Stimulated activated effector memory CD8-positive, alpha-beta T cell treated with anti-CD3 and anti-CD28 coated beads, Interleukin-12 subunit alpha, Interleukin-12 subunit beta, amount 100 ng/mL, for 72 hours (primary cell): ENCODE data around the gene FUOM.
"Not testable (repeated sequence)": the region's sequence is repeated elsewhere in the genome, so short reads cannot be mapped to it uniquely, and the experiment has no call there.

Source experiments
- ATAC-seq: fragments of 150-1000 bp; cut with Tn5 transposase; 2 replicates; pipeline ENCODE4 v1.10.0; 2021
- DNase-seq, 2 donors: peaks; one replicate each; pipeline ENCODE4 v3.0.0; 2021 to 2022; ENCODE audit warnings: low spot score in 2 of 2
- H3K27ac Mint-ChIP-seq: one replicate; pipeline ENCODE4 v1.8.0; 2022; ENCODE audit warnings: mild to moderate bottlenecking, mixed read lengths
- H3K36me3 Mint-ChIP-seq: one replicate; pipeline ENCODE4 v1.8.0; 2022; ENCODE audit warnings: mild to moderate bottlenecking, mixed read lengths
- H3K4me1 Mint-ChIP-seq: one replicate; pipeline ENCODE4 v1.8.0; 2022; ENCODE audit warnings: mixed read lengths
- H3K4me3 Mint-ChIP-seq: one replicate; pipeline ENCODE4 v1.8.0; 2022; ENCODE audit warnings: mild to moderate bottlenecking, mixed read lengths
- H3K9me3 Mint-ChIP-seq: one replicate; pipeline ENCODE4 v1.8.0; 2022; ENCODE audit warnings: mixed read lengths

The FUOM gene

GRCh38 chr10:133326223-133326551 is 31.6 kb downstream of the FUOM start:
- ATAC-seq = no peak
- Mint-ChIP-seq H3K9me3 (no peaks in the 10 kb centered on the region), H3K36me3 (no peaks in the 10 kb centered on the region), H3K27ac (no peak overlapping the region), H3K4me1 (peaks cover 13% of the 10 kb centered on the region), H3K4me3 (peak overlapping the region; percentile 66)
- DNase-seq = no peak

DNA sequence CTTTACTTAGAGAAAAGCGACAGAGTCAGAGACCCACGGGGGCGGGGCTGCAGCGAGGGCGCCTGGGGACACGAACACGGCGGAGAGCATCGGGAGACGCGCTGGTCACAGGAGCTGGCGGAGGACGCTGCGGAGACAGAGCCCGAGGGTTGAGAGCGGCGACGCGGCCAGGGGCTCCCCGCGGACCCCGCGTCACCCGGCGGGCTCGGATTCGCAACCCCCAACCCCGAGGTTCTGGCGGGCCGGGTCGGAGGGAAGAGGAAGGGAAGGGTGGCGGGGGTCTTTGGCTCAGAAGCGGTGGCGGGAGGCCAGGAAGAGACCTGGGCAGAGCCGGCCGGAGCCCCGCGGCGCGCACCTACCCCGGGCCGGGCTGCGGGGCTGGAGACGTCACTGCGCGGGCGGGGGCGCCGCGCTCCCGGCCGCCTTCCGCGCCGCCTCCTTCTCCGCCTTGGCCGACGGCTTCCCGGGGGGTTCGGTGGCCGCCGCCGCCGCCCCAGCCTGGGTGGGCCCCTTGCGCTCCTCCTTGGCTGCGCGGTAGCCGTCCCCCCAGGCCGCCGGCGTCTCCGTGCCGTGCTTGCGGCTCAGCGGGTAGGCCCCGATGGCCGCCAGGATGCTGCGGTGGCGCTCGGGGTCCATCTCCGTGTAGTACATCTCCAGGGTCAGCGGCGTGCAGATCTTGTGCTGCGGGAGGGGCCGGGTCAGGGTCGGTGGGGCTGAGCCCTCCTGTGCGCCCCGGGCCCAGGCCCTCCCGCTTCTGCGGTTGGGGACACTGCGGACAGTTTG is 32.2 kb downstream of the FUOM start:
- Mint-ChIP-seq H3K27ac (no peak overlapping the region), H3K9me3 (no peaks in the 10 kb centered on the region), H3K36me3 (no peaks in the 10 kb centered on the region), H3K4me3 (peak overlapping the region; percentile 66), H3K4me1 (peaks cover 13% of the 10 kb centered on the region)
- ATAC-seq (no peak), DNase-seq (no peak)

GRCh38 chr10:133324857-133325260 is 33.0 kb downstream of the FUOM start:
- H3K9me3 Mint-ChIP-seq = no peaks in the 10 kb centered on the region
- ATAC-seq = no peak
- H3K36me3 Mint-ChIP-seq = no peaks in the 10 kb centered on the region
- no peak for DNase-seq
- H3K4me1 Mint-ChIP-seq = peaks cover 11% of the 10 kb centered on the region
- peak overlapping the region; percentile 66 for H3K4me3 Mint-ChIP-seq
- H3K27ac Mint-ChIP-seq = no peak overlapping the region

DNA sequence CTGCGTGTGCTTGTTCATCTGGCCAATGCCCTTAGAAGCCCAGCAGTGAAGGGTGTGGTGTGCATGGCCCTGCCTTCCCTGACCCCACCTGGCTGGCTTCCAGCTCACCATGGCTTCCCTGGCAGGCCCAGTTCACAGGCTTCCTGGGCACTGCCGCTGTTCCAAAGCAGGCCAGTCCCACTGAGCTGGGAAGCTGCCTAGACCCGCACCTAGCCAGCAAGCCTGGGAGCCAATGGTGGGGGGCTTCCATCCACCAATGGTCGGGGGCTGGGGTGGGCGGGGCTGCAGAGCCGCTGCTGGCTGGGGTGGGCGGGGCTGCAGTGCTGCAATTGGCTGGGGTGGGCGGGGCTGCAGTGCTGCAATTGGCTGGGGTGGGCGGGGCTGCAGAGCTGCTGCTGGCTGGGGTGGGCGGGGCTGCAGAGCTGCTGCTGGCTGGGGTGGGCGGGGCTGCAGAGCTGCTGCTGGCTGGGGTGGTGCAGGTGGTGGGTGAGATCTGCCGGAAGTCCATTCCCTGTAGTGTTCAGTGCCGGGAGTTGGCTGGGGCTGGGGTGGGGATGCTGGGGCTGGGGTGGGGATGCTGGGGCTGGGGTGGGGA is 33.5 kb downstream of the FUOM start:
- no peak overlapping the region for H3K27ac Mint-ChIP-seq
- peak overlapping the region; percentile 66 for H3K4me3 Mint-ChIP-seq
- no peaks in the 10 kb centered on the region for H3K9me3 Mint-ChIP-seq
- H3K4me1 Mint-ChIP-seq = peaks cover 12% of the 10 kb centered on the region
- peak; percentile 72 for ATAC-seq
- DNase-seq = no peak
- no peaks in the 10 kb centered on the region for H3K36me3 Mint-ChIP-seq

GRCh38 chr10:133322064-133322709 is 35.6 kb downstream of the FUOM start:
- H3K27ac Mint-ChIP-seq, ATAC-seq, H3K4me3 Mint-ChIP-seq, DNase-seq, H3K36me3 Mint-ChIP-seq, H3K9me3 Mint-ChIP-seq: not testable (repeated sequence)
- H3K4me1 Mint-ChIP-seq = peaks cover 19% of the 10 kb centered on the region

- DNase-seq, H3K36me3 Mint-ChIP-seq, ATAC-seq, H3K4me3 Mint-ChIP-seq, H3K9me3 Mint-ChIP-seq, H3K27ac Mint-ChIP-seq: not testable (repeated sequence)
- H3K4me1 Mint-ChIP-seq = peaks cover 19% of the 10 kb centered on the region
Observed at GRCh38 chr10:133320852-133321422, 36.9 kb downstream of the FUOM start.

GRCh38 chr10:133318494-133319127 is 39.2 kb downstream of the FUOM start:
- Mint-ChIP-seq H3K36me3 (peaks cover 8% of the 10 kb centered on the region), H3K9me3 (no peaks in the 10 kb centered on the region), H3K4me3 (peak overlapping the region; percentile 39), H3K27ac (no peak overlapping the region), H3K4me1 (peaks cover 20% of the 10 kb centered on the region)
- peak; percentile 97 for ATAC-seq
- peak; percentile 73 to 89 for DNase-seq

DNA sequence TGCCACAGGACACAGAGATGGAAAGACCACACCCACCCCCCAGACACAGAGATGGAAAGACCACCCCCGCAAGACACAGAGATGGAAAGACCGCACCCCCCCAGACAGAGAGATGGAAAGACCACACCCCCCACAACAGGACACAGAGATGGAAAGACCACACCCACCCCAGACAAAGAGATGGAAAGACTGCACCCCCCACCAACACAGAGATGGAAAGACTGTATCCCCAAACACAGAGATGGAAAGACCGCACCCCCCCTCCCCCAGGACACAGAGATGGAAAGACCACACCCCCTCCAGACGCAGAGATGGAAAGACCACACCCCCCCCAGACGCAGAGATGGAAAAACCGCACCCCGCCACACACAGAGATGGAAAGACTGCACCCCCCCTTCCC is 41.1 kb downstream of the FUOM start:
- no peak for DNase-seq
- no peak overlapping the region for H3K27ac Mint-ChIP-seq
- no peak overlapping the region for H3K4me3 Mint-ChIP-seq
- H3K36me3 Mint-ChIP-seq = peaks cover 21% of the 10 kb centered on the region
- H3K4me1 Mint-ChIP-seq = peaks cover 20% of the 10 kb centered on the region
- H3K9me3 Mint-ChIP-seq = no peaks in the 10 kb centered on the region
- no peak for ATAC-seq

GRCh38 chr10:133316266-133316665 is 41.6 kb downstream of the FUOM start:
- Mint-ChIP-seq H3K4me1 (peaks cover 20% of the 10 kb centered on the region), H3K9me3 (no peaks in the 10 kb centered on the region), H3K36me3 (peaks cover 26% of the 10 kb centered on the region), H3K4me3 (no peak overlapping the region), H3K27ac (no peak overlapping the region)
- DNase-seq = no peak
- ATAC-seq = no peak

DNA sequence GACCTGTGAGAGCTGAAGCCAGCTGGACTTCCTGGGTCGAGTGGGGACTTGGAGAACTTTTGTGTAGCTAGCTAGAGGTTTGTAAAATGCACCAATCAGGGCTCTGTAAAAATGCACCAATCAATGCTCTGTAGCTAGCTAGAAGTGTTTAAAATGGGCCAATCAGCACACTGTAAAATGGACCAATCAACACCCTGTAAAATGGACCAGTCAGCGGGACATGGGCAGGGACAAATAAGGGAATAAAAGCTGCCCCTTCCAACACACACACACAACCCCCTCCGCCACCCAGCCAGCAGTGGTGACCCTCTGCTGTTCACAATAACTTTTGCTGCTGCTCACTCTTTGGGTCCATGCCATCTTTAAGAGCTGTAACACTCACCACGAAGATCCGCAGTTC is 42.0 kb downstream of the FUOM start:
- H3K27ac Mint-ChIP-seq = no peak overlapping the region
- ATAC-seq = no peak
- peaks cover 30% of the 10 kb centered on the region for H3K36me3 Mint-ChIP-seq
- H3K4me3 Mint-ChIP-seq = no peak overlapping the region
- no peak for DNase-seq
- peaks cover 20% of the 10 kb centered on the region for H3K4me1 Mint-ChIP-seq
- no peaks in the 10 kb centered on the region for H3K9me3 Mint-ChIP-seq

- Mint-ChIP-seq H3K27ac (no peak overlapping the region), H3K4me1 (peaks cover 20% of the 10 kb centered on the region), H3K4me3 (no peak overlapping the region), H3K9me3 (no peaks in the 10 kb centered on the region), H3K36me3 (peaks cover 35% of the 10 kb centered on the region)
- ATAC-seq (no peak), DNase-seq (no peak)
Observed at GRCh38 chr10:133314911-133315310, 42.9 kb downstream of the FUOM start.

- Mint-ChIP-seq H3K4me3 (no peak overlapping the region), H3K4me1 (peaks cover 12% of the 10 kb centered on the region), H3K36me3 (peaks cover 43% of the 10 kb centered on the region), H3K9me3 (no peaks in the 10 kb centered on the region), H3K27ac (no peak overlapping the region)
- no peak for ATAC-seq
- DNase-seq = no peak
Observed at GRCh38 chr10:133313192-133313591, 44.6 kb downstream of the FUOM start.

- H3K4me3 Mint-ChIP-seq = no peak overlapping the region
- peaks cover 48% of the 10 kb centered on the region for H3K36me3 Mint-ChIP-seq
- no peak for DNase-seq
- H3K27ac Mint-ChIP-seq = no peak overlapping the region
- no peaks in the 10 kb centered on the region for H3K9me3 Mint-ChIP-seq
- H3K4me1 Mint-ChIP-seq = peaks cover 16% of the 10 kb centered on the region
- ATAC-seq = no peak
Observed at GRCh38 chr10:133312769-133313145, 45.1 kb downstream of the FUOM start.

DNA sequence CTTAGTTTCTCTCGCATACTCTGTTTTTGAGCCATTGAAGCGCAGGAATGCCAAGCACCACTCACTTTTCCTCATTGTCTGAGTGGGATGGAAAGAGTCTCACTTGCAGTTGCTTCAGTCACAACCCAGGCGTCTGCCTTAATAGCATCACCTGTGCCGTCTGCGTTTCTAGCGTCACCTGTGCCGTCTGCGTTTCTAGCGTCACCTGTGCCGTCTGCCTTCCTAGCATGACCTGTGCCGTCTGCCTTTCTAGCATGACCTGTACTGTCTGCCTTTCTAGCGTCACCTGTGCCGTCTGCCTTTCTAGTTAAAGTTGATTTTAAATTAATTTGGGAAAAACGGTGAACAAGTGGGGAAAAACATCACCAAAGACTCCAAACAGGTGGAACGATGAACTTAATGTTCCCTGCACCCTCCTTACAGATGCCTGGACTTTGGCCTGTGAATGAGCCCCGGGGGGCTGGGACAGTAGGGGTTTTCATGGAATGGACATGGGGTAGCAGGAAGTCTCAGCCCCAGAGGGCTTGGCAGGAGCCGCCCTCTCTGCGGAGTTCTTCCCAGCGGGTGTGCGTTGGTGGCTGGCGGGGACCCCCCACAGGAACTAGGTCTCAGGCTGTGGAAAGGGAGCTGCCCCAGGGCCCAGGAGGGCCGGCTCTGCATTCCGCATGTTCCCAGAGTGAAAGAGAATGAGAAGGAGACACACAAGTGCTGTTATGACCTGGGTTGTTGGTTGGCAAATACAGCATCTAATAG is 45.6 kb downstream of the FUOM start:
- DNase-seq (no peak), ATAC-seq (no peak)
- Mint-ChIP-seq H3K4me1 (peaks cover 22% of the 10 kb centered on the region), H3K27ac (peak overlapping the region; percentile 45), H3K36me3 (peaks cover 52% of the 10 kb centered on the region), H3K9me3 (no peaks in the 10 kb centered on the region), H3K4me3 (no peak overlapping the region)

DNA sequence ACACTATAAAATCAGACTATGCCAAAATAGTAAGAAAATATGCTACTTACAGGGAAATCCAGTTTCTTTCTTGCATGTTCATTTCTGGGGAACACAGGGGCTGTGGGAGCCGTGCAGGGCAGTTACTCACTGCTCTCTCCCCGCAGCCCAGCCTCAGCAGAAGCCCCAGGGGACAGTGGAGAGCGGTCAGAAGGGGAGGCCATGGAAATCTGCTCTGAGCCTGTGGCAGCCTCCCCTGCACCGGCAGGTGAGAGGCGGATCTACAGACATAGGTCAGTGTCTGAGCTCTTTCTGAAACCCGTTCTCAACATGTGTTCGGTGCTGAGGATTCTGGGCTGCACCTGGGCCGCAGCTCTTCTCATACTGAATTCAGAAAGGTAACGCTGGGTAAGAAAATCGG is 46.2 kb downstream of the FUOM start:
- ATAC-seq = no peak
- H3K36me3 Mint-ChIP-seq = peaks cover 52% of the 10 kb centered on the region
- H3K4me3 Mint-ChIP-seq = no peak overlapping the region
- no peak for DNase-seq
- no peaks in the 10 kb centered on the region for H3K9me3 Mint-ChIP-seq
- H3K27ac Mint-ChIP-seq = no peak overlapping the region
- peaks cover 28% of the 10 kb centered on the region for H3K4me1 Mint-ChIP-seq
